ENCODE data around the gene ACADL. TPM values are rescaled to one million over a fixed set of nuclear protein-coding genes. Genes with fewer than 3 reads are reported as not detected.

The ACADL gene
- total and polyA plus RNA-seq, 2 experiments from 2014 or later, result 0.37 TPM; not detected in 1

- H3K4me3 ChIP-seq, result no peak overlapping the region
- no peak overlapping the region for H3K4me3 Mint-ChIP-seq
- no peaks in the 10 kb centered on the region for H3F3A ChIP-seq (replicated peaks; ENCODE audit: low read depth)
- H4K20me1 ChIP-seq (replicated peaks; ENCODE audit: insufficient read depth), result 0 out of 2 replicates have a peak, but pooled peaks cover 3% of the 10 kb centered on the region
- H3K27ac Mint-ChIP-seq, result no peak overlapping the region
- no peak for DNase-seq (ENCODE audit: low spot score)
- no peak for ATAC-seq
- H3K4me1 Mint-ChIP-seq, result peaks cover 3% of the 10 kb centered on the region; the same call in 2 of the 3 replicates
- H3K36me3 ChIP-seq (ENCODE audit: insufficient read depth), result peaks cover 2% of the 10 kb centered on the region; the same call in 1 of the 2 replicates
- no peak overlapping the region for H3K4me2 ChIP-seq
- no peaks in the 10 kb centered on the region for H3K27me3 ChIP-seq (ENCODE audit: insufficient read depth)
- peaks cover 86% of the 10 kb centered on the region for H3K79me2 ChIP-seq (replicated peaks; ENCODE audit: insufficient read depth)
- H3K9me2 ChIP-seq (ENCODE audit: insufficient read depth), result no peaks in the 10 kb centered on the region
- H3K9me3 Mint-ChIP-seq, result no peaks in the 10 kb centered on the region
- no peak for TF ChIP-seq NANOG (IDR thresholded peaks at IDR 0.05; ENCODE audit: borderline replicate concordance)
- no peak for TF ChIP-seq POLR2AphosphoS5 (IDR thresholded peaks at IDR 0.05; ENCODE audit: low read depth)
- no peak for TF ChIP-seq REST (IDR thresholded peaks at IDR 0.05; ENCODE audit: unreplicated experiment)
- TF ChIP-seq CREB1 (CRISPR knock-in tag; IDR thresholded peaks at IDR 0.05; ENCODE audit: low read depth), result no peak
- no peak for TF ChIP-seq CTCF (conservative IDR thresholded peaks at IDR 0.05; ENCODE audit: low read depth in 2 of 2)
- no peak for TF ChIP-seq EZH2 (IDR thresholded peaks at IDR 0.05; ENCODE audit: low read depth, unreplicated experiment)
- no peak for TF ChIP-seq STAT1 (IDR thresholded peaks at IDR 0.05; ENCODE audit: unreplicated experiment)
- TF ChIP-seq JUNB (IDR thresholded peaks at IDR 0.05; ENCODE audit: unreplicated experiment), result no peak
- TF ChIP-seq EZH2phosphoT487 (IDR thresholded peaks at IDR 0.05; ENCODE audit: unreplicated experiment), result no peak
- TF ChIP-seq ZNF462 (CRISPR knock-in tag; IDR thresholded peaks at IDR 0.05), result no peak
- TF ChIP-seq ETS1 (IDR thresholded peaks at IDR 0.05), result no peak
- no peak for TF ChIP-seq ZNF331 (CRISPR knock-in tag; IDR thresholded peaks at IDR 0.05; ENCODE audit: low read depth)
- TF ChIP-seq ZNF114 (CRISPR knock-in tag; IDR thresholded peaks at IDR 0.05), result no peak
- H2AFZ ChIP-seq, result no peak overlapping the region
- H3K27ac ChIP-seq (ENCODE audit: low read depth), result no peak overlapping the region
- H3K36me3 Mint-ChIP-seq (ENCODE audit: low read depth), result no peaks in the 10 kb centered on the region; the same call in 2 of the 3 replicates
- H3K4me1 ChIP-seq (ENCODE audit: insufficient read depth), result no peaks in the 10 kb centered on the region; the same call in 1 of the 2 replicates
- no peaks in the 10 kb centered on the region for H3K27me3 Mint-ChIP-seq (ENCODE audit: insufficient read depth, low read depth, poor library complexity)
Observed at GRCh38 chr2:210159059-210159458, 66.2 kb downstream of the ACADL start.
